HepG2 (cell line): Measurements from ENCODE around the gene HPS1. TPM values are rescaled to one million over a fixed set of nuclear protein-coding genes. Genes with fewer than 3 reads are reported as not detected.

ENCODE experiments used
- ATAC-seq: fragments of 200-7000 bp; cut with Tn5 transposase; 3 replicates; pipeline ENCODE4 v1.9.1; 2020; ENCODE audit warnings: mild to moderate bottlenecking, moderate library complexity
- BruUV-seq: library from RNA; stranded (reverse); fragments of 400-500 nt; replicated peaks from 2 replicates; lab custom pipeline; 2021; lab: Mats Ljungman, UMichigan
- CTCF ChIA-PET: fragments of 300-600 bp; formaldehyde crosslinking; extraction: SDS; loops from one replicate; lab custom pipeline; 2021; ENCODE audit warnings: low total read pairs, inconsistent platforms, low intra/inter-chr PET ratio; lab: Yijun Ruan, JAX
- POLR2A ChIA-PET: fragments of 350-600 bp; sonication (Branson Sonifier 250); formaldehyde crosslinking; loops from one replicate; lab custom pipeline; 2020; ENCODE audit warnings: antibody characterized with exemption, inconsistent platforms; lab: Yijun Ruan, JAX
- DNase-seq: peaks from one replicate; pipeline ENCODE4 v3.0.0-alpha.2; 2015; ENCODE audit warnings: low spot score
- FAIRE-seq: peaks from 3 replicates; lab custom pipeline; 2011; peaks lifted over from hg19 to GRCh38; lab: Jason Lieb, UNC
- H2AFZ ChIP-seq: one replicate; pipeline ENCODE4 v1.6.1; 2011; ENCODE audit warnings: low read length, inconsistent platforms
- H3K27ac ChIP-seq: fragments of 300-600 bp; 3 replicates; pipeline ENCODE4 v1.8.0; 2011; ENCODE audit warnings: mixed run types, mild to moderate bottlenecking, mixed read lengths, low read length, inconsistent platforms; ENCODE audit not compliant: insufficient read depth; ENCODE audit errors: extremely low read length
- H3K27me3 ChIP-seq, 2 experiments: fragments of 200-600 bp in 1 of 2; 2 replicates in 1 of 2; 3 replicates in 1 of 2; pipeline versions ENCODE4 v1.6.0 to v1.8.0; 2011; ENCODE audit warnings: low read length in 2 of 2, mild to moderate bottlenecking in 2 of 2, moderate library complexity in 2 of 2, inconsistent platforms in 1 of 2; ENCODE audit not compliant: insufficient read depth in 2 of 2, control insufficient read depth in 1 of 2
- H3K36me3 ChIP-seq, 2 experiments: fragments of 200-600 bp in 1 of 2; replicated peaks in 1 of 2; 2 replicates in 1 of 2; 3 replicates in 1 of 2; pipeline versions ENCODE4 v1.5.1 to v1.8.0; 2011; ENCODE audit warnings: low read length in 2 of 2, inconsistent platforms in 1 of 2; ENCODE audit not compliant: insufficient read depth in 2 of 2, control insufficient read depth in 1 of 2
- H3K4me1 ChIP-seq: 2 replicates; pipeline ENCODE4 v1.5.1; 2012; ENCODE audit warnings: low read length, inconsistent platforms; ENCODE audit not compliant: insufficient read depth
- H3K4me2 ChIP-seq: 2 replicates; pipeline ENCODE4 v1.6.0; 2011; ENCODE audit warnings: low read depth, low read length, inconsistent platforms
- H3K4me3 ChIP-seq, 3 experiments: fragments of 200-600 bp in 1 of 3; sonication (generic), shearing (Covaris generic) in 1 of 3; replicated peaks in 1 of 3; 2 replicates each; pipeline ENCODE4 v1.5.1; 2011 to 2016; ENCODE audit warnings: low read length in 3 of 3, inconsistent platforms in 2 of 3, low read depth in 2 of 3, mild to moderate bottlenecking in 2 of 3, control low read depth in 1 of 3, mixed read lengths in 1 of 3; ENCODE audit not compliant: insufficient read depth in 1 of 3
- H3K79me2 ChIP-seq: one replicate; pipeline ENCODE4 v1.6.1; 2011; ENCODE audit warnings: low read length, inconsistent platforms; ENCODE audit not compliant: insufficient read depth
- H3K9ac ChIP-seq: 2 replicates; pipeline ENCODE4 v1.6.0; 2011; ENCODE audit warnings: mild to moderate bottlenecking, low read depth, low read length, inconsistent platforms; ENCODE audit not compliant: insufficient read depth
- H3K9me3 ChIP-seq: 2 replicates; pipeline ENCODE4 v1.5.1; 2012; ENCODE audit warnings: mild to moderate bottlenecking, low read length
- H4K20me1 ChIP-seq: 2 replicates; pipeline ENCODE4 v1.6.0; 2011; ENCODE audit warnings: inconsistent platforms, mild to moderate bottlenecking, low read length, moderate library complexity; ENCODE audit not compliant: insufficient read depth
- CHD2 ChIP-seq: IDR thresholded peaks from 2 replicates; pipeline ENCODE4 v1.6.1; 2011; ENCODE audit warnings: low read depth, low read length, improper control_type of control experiment
- GFI1 ChIP-seq: sonication (generic); formaldehyde crosslinking; IDR thresholded peaks from 2 replicates; pipeline ENCODE4 v1.5.0; 2020; ENCODE audit warnings: missing genetic modification reagents, mild to moderate bottlenecking, borderline replicate concordance
- GTF2F1 ChIP-seq: fragments of 150-350 bp; IDR thresholded peaks from 2 replicates; pipeline ENCODE4 v1.6.1; 2014; ENCODE audit warnings: low read length
- HNF4G ChIP-seq, 2 experiments: sonication (generic) in 1 of 2; formaldehyde crosslinking in 1 of 2; IDR thresholded peaks; 2 replicates each; pipeline versions ENCODE4 v1.4.0 to v1.6.1; 2011 to 2020; ENCODE audit warnings: borderline replicate concordance in 2 of 2, low read depth in 2 of 2, mild to moderate bottlenecking in 2 of 2, low read length in 1 of 2, missing genetic modification reagents in 1 of 2, moderate library complexity in 1 of 2
- IRF9 ChIP-seq: sonication (generic); formaldehyde crosslinking; IDR thresholded peaks from 2 replicates; pipeline ENCODE4 v1.8.0; 2022; ENCODE audit warnings: missing genetic modification reagents, mild to moderate bottlenecking, borderline replicate concordance
- SAP130 ChIP-seq: IDR thresholded peaks from 2 replicates; pipeline ENCODE4 v1.6.1; 2016; ENCODE audit warnings: low read depth
- SIX1 ChIP-seq: sonication (generic); formaldehyde crosslinking; IDR thresholded peaks from 2 replicates; pipeline ENCODE4 v1.4.0; 2020; ENCODE audit warnings: missing genetic modification reagents, borderline replicate concordance
- SKIL ChIP-seq: sonication (generic); formaldehyde crosslinking; IDR thresholded peaks from 2 replicates; pipeline ENCODE4 v1.8.0; 2022; ENCODE audit warnings: missing genetic modification reagents, mild to moderate bottlenecking, moderate library complexity, borderline replicate concordance
- TFDP1 ChIP-seq: IDR thresholded peaks from 2 replicates; pipeline ENCODE4 v1.6.1; 2016; ENCODE audit warnings: missing compliant biosample characterization, missing genetic modification reagents, borderline replicate concordance
- ZFP37 ChIP-seq: sonication (generic); formaldehyde crosslinking; IDR thresholded peaks from 2 replicates; pipeline ENCODE4 v1.4.0; 2020; ENCODE audit warnings: missing genetic modification reagents, borderline replicate concordance
- ZNF460 ChIP-seq: sonication (generic); formaldehyde crosslinking; IDR thresholded peaks from 2 replicates; pipeline ENCODE4 v1.5.1; 2020; ENCODE audit warnings: missing genetic modification reagents, mild to moderate bottlenecking, borderline replicate concordance
- ZNF501 ChIP-seq: sonication (generic); formaldehyde crosslinking; IDR thresholded peaks from 2 replicates; pipeline ENCODE4 v1.5.1; 2020; ENCODE audit warnings: mild to moderate bottlenecking, moderate library complexity, missing genetic modification reagents
- ZNF777 ChIP-seq: sonication (generic); formaldehyde crosslinking; IDR thresholded peaks from 2 replicates; pipeline ENCODE4 v1.4.0; 2020; ENCODE audit warnings: missing genetic modification reagents
- ZNF800 ChIP-seq: sonication (generic); formaldehyde crosslinking; IDR thresholded peaks from 2 replicates; pipeline ENCODE4 v1.4.0; 2020; ENCODE audit warnings: missing genetic modification reagents
- ZSCAN9 ChIP-seq: IDR thresholded peaks from 2 replicates; pipeline ENCODE4 v1.6.1; 2016; ENCODE audit warnings: borderline replicate concordance
- WGBS: methylation state at CpG from one replicate; pipeline ENCODE4 v1.1.6; 2017; ENCODE audit warnings: low lambda C conversion rate; 5-methylcytosine and 5-hydroxymethylcytosine counted together
- in situ Hi-C: cut with HindIII; loops from 2 replicates; pipeline ENCODE4 v1.10.0; 2017; ENCODE audit warnings: low pct_unique_long_range_greater_than_20kb; ENCODE audit not compliant: extremely low pct_ligation_motif_present
- intact Hi-C: fragments of 100-400 bp; cut with micrococcal nuclease; formaldehyde crosslinking; loops from one replicate; pipeline ENCODE4 v1.10.0; 2022; ENCODE audit not compliant: unreplicated experiment
- polyA plus RNA-seq, 8 experiments: library from polyadenylated mRNA; depleted of rRNA in 3 of 8; stranded (reverse) in 7 of 8; unstranded in 1 of 8; fragments of >200 nt; fragmentation: Illumina TruSeq in 4 of 8; extraction: Trizol in 4 of 8; gene quantifications; 2 replicates each; pipeline versions ENCODE4 v1.2.1 to v1.2.3, GENCODE V29; 2011 to 2016; ENCODE audit warnings: low read depth in 4 of 8, missing spikeins in 1 of 8, mixed read lengths in 1 of 8; ENCODE audit not compliant: insufficient read depth in 1 of 8
- total RNA-seq, 5 experiments: library from RNA; depleted of rRNA; stranded (reverse); fragments of >200 nt; fragmentation: Illumina TruSeq; extraction: Trizol; gene quantifications; 2 replicates each; pipeline ENCODE4 v1.2.3, GENCODE V29; 2016; ENCODE audit warnings: low read depth in 1 of 5

HPS1 gene
- total and polyA plus RNA-seq, 2 of the 13 experiments (the other 11 are each of a cell fraction or from before 2014, with no cell fraction given) = 24.6 to 25.8 TPM

GRCh38 chr10:98391065-98391464 is 55.7 kb downstream of the HPS1 start (continued):
- TF ChIP-seq ZNF460 (CRISPR knock-in tag) (no peak), ZSCAN9 (CRISPR knock-in tag) (no peak), SKIL (no peak), ZNF501 (CRISPR knock-in tag) (no peak)
- TF ChIP-seq, all 625 proteins: peak for 0

GRCh38 chr10:98390406-98390805 is 56.3 kb downstream of the HPS1 start:
- no peaks in the 10 kb centered on the region for H3K27me3 ChIP-seq
- no peak overlapping the region for H3K4me3 ChIP-seq
- ChIA-PET POLR2A (no interaction called here), CTCF (no interaction called here)
- no peaks in the 10 kb centered on the region for H3K79me2 ChIP-seq
- no peak overlapping the region for H3K9ac ChIP-seq
- no peak overlapping the region for H3K4me2 ChIP-seq
- in situ Hi-C loops = no loop called here
- H3K27ac ChIP-seq = no peak overlapping the region
- no peak for DNase-seq
- no peak for FAIRE-seq
- BruUV-seq = no TSS peak
- no peak for ATAC-seq
- H3K4me1 ChIP-seq = no peaks in the 10 kb centered on the region
- H3K9me3 ChIP-seq = no peaks in the 10 kb centered on the region
- no peak overlapping the region for H2AFZ ChIP-seq
- WGBS = 47% methylated on average over 3 of the region's 4 CpGs
- intact Hi-C loops = no loop called here
- no peaks in the 10 kb centered on the region for H4K20me1 ChIP-seq
- H3K36me3 ChIP-seq = no peaks in the 10 kb centered on the region
- TF ChIP-seq GTF2F1 (no peak), SIX1 (no peak), ZNF777 (CRISPR knock-in tag) (no peak), IRF9 (CRISPR knock-in tag) (no peak), ZFP37 (no peak), CHD2 (no peak), ZNF800 (CRISPR knock-in tag) (no peak), SAP130 (CRISPR knock-in tag) (no peak), TFDP1 (CRISPR knock-in tag) (no peak), GFI1 (CRISPR knock-in tag) (no peak), SKIL (no peak), HNF4G (IDR thresholded peaks at IDR 0.05; ENCODE audit: borderline replicate concordance, low read depth, low read length) (no peak), HNF4G (CRISPR knock-in tag; IDR thresholded peaks at IDR 0.05; ENCODE audit: borderline replicate concordance, low read depth) (no peak)
